GM12891 (cell line): ENCODE measurements around the gene MAP1S.

Source experiments
- DNase-seq: peaks from one replicate; pipeline ENCODE4 v3.0.0; 2011; ENCODE audit warnings: low spot score; ENCODE audit not compliant: insufficient read length
- FAIRE-seq: peaks from 2 replicates; lab custom pipeline; 2011; peaks lifted over from hg19 to GRCh38; lab: Jason Lieb, UNC
- PAX5 ChIP-seq: IDR thresholded peaks from 2 replicates; pipeline ENCODE4 v1.6.1; 2011; ENCODE audit warnings: low read length, moderate library complexity, mild to moderate bottlenecking; ENCODE audit not compliant: insufficient read depth, severe bottlenecking
- POLR2A ChIP-seq: IDR thresholded peaks from 2 replicates; pipeline ENCODE4 v1.6.1; 2011; ENCODE audit warnings: low read depth, low read length, control low read depth
- POLR2AphosphoS5 ChIP-seq: IDR thresholded peaks from 2 replicates; pipeline ENCODE4 v1.6.1; 2011; ENCODE audit warnings: low read depth, low read length, control low read depth
- POU2F2 ChIP-seq: IDR thresholded peaks from 2 replicates; pipeline ENCODE4 v1.6.1; 2011; ENCODE audit warnings: low read depth, mild to moderate bottlenecking, control low read depth, low read length, moderate library complexity
- SPI1 ChIP-seq: IDR thresholded peaks from 2 replicates; pipeline ENCODE4 v1.6.1; 2011; ENCODE audit warnings: low read depth, low read length, control low read depth
- TAF1 ChIP-seq: IDR thresholded peaks from 2 replicates; pipeline ENCODE4 v1.6.1; 2011; ENCODE audit warnings: low read depth, low read length, control low read depth

Gene MAP1S

GRCh38 chr19:17749912-17750317 is 30.6 kb downstream of the MAP1S start:
- no peak for TF ChIP-seq POLR2A
- TF ChIP-seq PAX5: no peak
- TF ChIP-seq POU2F2: no peak
- no peak for TF ChIP-seq SPI1
- no peak for TF ChIP-seq POLR2AphosphoS5
- no peak for TF ChIP-seq TAF1
- no peak for DNase-seq
- FAIRE-seq: peak; percentile 65

- peak; percentile 98 for FAIRE-seq
- peak; percentile 62 for DNase-seq
- peak; percentile 70 for TF ChIP-seq PAX5
- TF ChIP-seq POU2F2: no peak
- TF ChIP-seq SPI1: peak; percentile 42
- no peak; the same call in 1 of the 2 replicates for TF ChIP-seq POLR2A
- no peak for TF ChIP-seq POLR2AphosphoS5
- peak; percentile 39; the same call in 1 of the 2 replicates for TF ChIP-seq TAF1
Measured at GRCh38 chr19:17751103-17751911, 32.0 kb downstream of the MAP1S start, which contains the start of gene FCHO1. Gene FCHO1, plus strand, starts transcription at chr19:17751477. Its CDS starts 3,688 bp downstream, at chr19:17755165.

GRCh38 chr19:17751912-17752273 is 32.6 kb downstream of the MAP1S start:
- TF ChIP-seq POLR2A (no peak), SPI1 (peak; percentile 28; the same call in 1 of the 2 replicates), POLR2AphosphoS5 (no peak), POU2F2 (no peak), TAF1 (no peak), PAX5 (no peak)
- peak; percentile 69 for FAIRE-seq
- no peak for DNase-seq

- TF ChIP-seq POLR2A (no peak), POLR2AphosphoS5 (no peak), PAX5 (no peak), POU2F2 (no peak), SPI1 (no peak), TAF1 (no peak)
- peak; percentile 20 for FAIRE-seq
Measured at GRCh38 chr19:17752865-17753639, 33.8 kb downstream of the MAP1S start.

GRCh38 chr19:17753976-17754375 is 34.7 kb downstream of the MAP1S start:
- FAIRE-seq: no peak
- no peak for DNase-seq
- TF ChIP-seq POU2F2 (peak; percentile 98), SPI1 (no peak)

More at GRCh38 chr19:17752865-17753639, 33.8 kb downstream of the MAP1S start:
- no peak for DNase-seq

- TF ChIP-seq POLR2A: no peak
- TF ChIP-seq POLR2AphosphoS5: no peak
- TF ChIP-seq TAF1: no peak
- TF ChIP-seq SPI1: peak; percentile 99
- TF ChIP-seq POU2F2: no peak
- no peak for TF ChIP-seq PAX5
- FAIRE-seq (peak; percentile 95), DNase-seq (peak; percentile 47)
Measured at GRCh38 chr19:17754634-17755442, 35.6 kb downstream of the MAP1S start.

- TF ChIP-seq SPI1 (no peak), POU2F2 (no peak), PAX5 (no peak), POLR2AphosphoS5 (no peak), POLR2A (no peak), TAF1 (no peak)
- no peak for FAIRE-seq
- no peak for DNase-seq
Measured at GRCh38 chr19:17755443-17755890, 36.2 kb downstream of the MAP1S start.

GRCh38 chr19:17755977-17756670 is 36.8 kb downstream of the MAP1S start:
- FAIRE-seq: peak; percentile 85
- TF ChIP-seq SPI1: peak; percentile 27; the same call in 1 of the 2 replicates
- no peak for TF ChIP-seq POLR2AphosphoS5

GRCh38 chr19:17757125-17757524 is 37.8 kb downstream of the MAP1S start:
- FAIRE-seq (peak; percentile 52), DNase-seq (no peak)
- no peak for TF ChIP-seq TAF1
- TF ChIP-seq SPI1: no peak
- TF ChIP-seq PAX5: no peak
- no peak for TF ChIP-seq POU2F2
- TF ChIP-seq POLR2AphosphoS5: no peak
- TF ChIP-seq POLR2A: no peak

More at GRCh38 chr19:17755977-17756670, 36.8 kb downstream of the MAP1S start:
- peak; percentile 71 for DNase-seq
